Muscle of arm (tissue), 12 donors: ENCODE data around the gene IL16. TPM values are rescaled to one million over a fixed set of nuclear protein-coding genes. Genes with fewer than 3 reads are reported as not detected.

Experiments used
- DNase-seq: peaks from one replicate; pipeline ENCODE4 v3.0.0-alpha.2; 2013
- polyA plus RNA-seq, 12 donors: library from polyadenylated mRNA; unstranded; fragments of 120-200 nt; gene quantifications; one replicate each; pipeline ENCODE4 v1.2.1, GENCODE V29; 2013; ENCODE audit not compliant: insufficient read length in 12 of 12

The IL16 gene
- polyA plus RNA-seq, 12 donors = 5.5 to 19.8 (median 7.6) TPM; not detected in 1

- no peak for DNase-seq
Observed at GRCh38 chr15:81292523-81293001, 95.9 kb downstream of the IL16 start.

GRCh38 chr15:81293728-81294515 lies 97.2 kb downstream of the IL16 start:
- DNase-seq = no peak

GRCh38 chr15:81294516-81294880 lies 97.8 kb downstream of the IL16 start:
- no peak for DNase-seq

GRCh38 chr15:81295486-81296121 lies 98.9 kb downstream of the IL16 start:
- DNase-seq = no peak

- DNase-seq = no peak
Observed at GRCh38 chr15:81296186-81296585, 99.5 kb downstream of the IL16 start.

- DNase-seq = no peak
Observed at GRCh38 chr15:81296673-81297072, 100.0 kb downstream of the IL16 start.

GRCh38 chr15:81297147-81297572 lies 100.5 kb downstream of the IL16 start:
- DNase-seq = no peak

- DNase-seq = no peak
Observed at GRCh38 chr15:81297603-81298575, 101.2 kb downstream of the IL16 start.

GRCh38 chr15:81298611-81299010 lies 101.9 kb downstream of the IL16 start:
- no peak for DNase-seq

- DNase-seq = no peak
Observed at GRCh38 chr15:81299156-81299555, 102.5 kb downstream of the IL16 start.

GRCh38 chr15:81299630-81300273 lies 103.1 kb downstream of the IL16 start:
- no peak for DNase-seq

- no peak for DNase-seq
Observed at GRCh38 chr15:81301385-81301784, 104.7 kb downstream of the IL16 start.

- no peak for DNase-seq
Observed at GRCh38 chr15:81301815-81302399, 105.2 kb downstream of the IL16 start.

- no peak for DNase-seq
Observed at GRCh38 chr15:81302701-81303109, 106.0 kb downstream of the IL16 start.

GRCh38 chr15:81303244-81304225 lies 106.9 kb downstream of the IL16 start:
- DNase-seq = no peak

GRCh38 chr15:81304226-81304625 lies 107.5 kb downstream of the IL16 start:
- peak; percentile 41 for DNase-seq

GRCh38 chr15:81308260-81308659 lies 111.6 kb downstream of the IL16 start:
- DNase-seq = no peak

GRCh38 chr15:81309647-81310450 lies 113.2 kb downstream of the IL16 start:
- no peak for DNase-seq

- no peak for DNase-seq
Observed at GRCh38 chr15:81310480-81310879, 113.8 kb downstream of the IL16 start.
